Prostate gland (tissue), 2 donors: ENCODE results near the gene CCDC80. TPM values are rescaled to one million over a fixed set of nuclear protein-coding genes. Genes with fewer than 3 reads are reported as not detected.

Experiments
- DNase-seq: peaks from one replicate; pipeline ENCODE4 v3.0.0-alpha.2; 2019; ENCODE audit warnings: low spot score
- H3K27ac ChIP-seq, 2 donors: fragments of 200-600 bp; sonication (generic); 2 replicates each; pipeline ENCODE4 v1.5.1; 2017 to 2019
- H3K27me3 ChIP-seq: fragments of 200-600 bp; sonication (generic); replicated peaks from 2 replicates; pipeline ENCODE4 v1.5.1; 2019; ENCODE audit not compliant: insufficient read depth
- H3K36me3 ChIP-seq, 2 donors: fragments of 200-600 bp; sonication (generic); 1 replicate in 1 of 2; 2 replicates in 1 of 2; pipeline versions ENCODE4 v1.5.1 to v1.8.1; 2017 to 2019
- H3K4me1 ChIP-seq: fragments of 200-600 bp; sonication (generic); replicated peaks from 2 replicates; pipeline ENCODE4 v1.5.1; 2019
- H3K4me3 ChIP-seq, 2 donors: fragments of 200-600 bp; sonication (generic); 2 replicates each; pipeline ENCODE4 v1.5.1; 2017 to 2019
- H3K9me3 ChIP-seq: fragments of 200-600 bp; sonication (generic); 2 replicates; pipeline ENCODE4 v1.5.1; 2017
- POLR2A ChIP-seq: fragments of 450-650 bp; IDR thresholded peaks from one replicate; pipeline ENCODE4 v1.6.1; 2016; ENCODE audit warnings: antibody characterized with exemption, mild to moderate bottlenecking
- POLR2AphosphoS5 ChIP-seq: sonication (generic); formaldehyde crosslinking; IDR thresholded peaks from one replicate; pipeline ENCODE4 v1.6.1; 2017; ENCODE audit warnings: antibody characterized with exemption
- whole genome bisulfite sequencing: methylation state at CpG from one replicate; pipeline ENCODE4 v1.1.5; 2018; 5-methylcytosine and 5-hydroxymethylcytosine counted together
- intact Hi-C: fragments of 100-400 bp; cut with DNase I; formaldehyde crosslinking; loops from one replicate; pipeline ENCODE4 v1.14.2; 2022
- total RNA-seq, 2 donors: library from RNA; depleted of rRNA; stranded (reverse); fragments of >200 nt; gene quantifications; one replicate each; pipeline ENCODE4 v1.1.0, GENCODE V29; 2016
- TF ChIP-seq, protein P1 (sequence below), 4 experiments: fragments of 200-600 bp in 2 of 4; fragments of 450-650 bp in 2 of 4; sonication (generic) in 2 of 4; IDR thresholded peaks; 1 replicate in 3 of 4; 2 replicates in 1 of 4; pipeline ENCODE4 v1.5.1; 2016 to 2019; ENCODE audit warnings: antibody characterized with exemption in 4 of 4, mild to moderate bottlenecking in 2 of 4, moderate library complexity in 2 of 4

The CCDC80 gene
- total RNA-seq, 2 donors from 2014 or later: 2.7 to 18.4 TPM

DNA sequence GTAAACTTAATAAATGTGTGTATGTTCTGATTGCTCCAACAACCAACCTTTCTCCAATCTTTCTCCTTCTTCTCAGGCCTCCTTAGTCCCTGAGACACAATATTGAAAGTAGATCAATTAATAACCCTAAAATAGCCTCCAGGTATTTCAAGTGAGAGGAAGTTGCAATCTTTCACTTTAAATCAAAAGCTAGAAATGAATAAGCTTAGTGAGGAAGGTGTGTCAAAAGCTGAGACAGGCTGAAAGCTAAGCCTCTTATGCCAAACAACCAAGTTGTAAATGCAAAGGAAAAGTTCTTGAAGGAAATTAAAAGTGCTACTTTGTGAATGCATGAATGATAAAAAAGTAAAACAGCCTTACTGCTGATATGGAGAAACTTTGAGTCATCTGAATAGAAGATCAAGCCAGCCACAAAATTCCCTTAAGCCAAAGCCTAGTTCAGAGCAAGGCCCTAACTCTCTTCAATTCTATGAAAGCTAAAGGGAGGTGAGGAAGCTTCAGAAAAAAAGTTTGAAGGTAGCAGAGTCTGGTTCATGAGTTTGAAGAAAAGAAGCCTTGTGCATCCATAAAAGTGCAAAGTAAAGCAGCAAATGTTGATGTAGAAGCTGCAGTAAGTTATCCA, 38.6 kb downstream of the CCDC80 start:
- no peak for TF ChIP-seq POLR2AphosphoS5
- no peak for TF ChIP-seq POLR2A
- TF ChIP-seq, protein P1, sequence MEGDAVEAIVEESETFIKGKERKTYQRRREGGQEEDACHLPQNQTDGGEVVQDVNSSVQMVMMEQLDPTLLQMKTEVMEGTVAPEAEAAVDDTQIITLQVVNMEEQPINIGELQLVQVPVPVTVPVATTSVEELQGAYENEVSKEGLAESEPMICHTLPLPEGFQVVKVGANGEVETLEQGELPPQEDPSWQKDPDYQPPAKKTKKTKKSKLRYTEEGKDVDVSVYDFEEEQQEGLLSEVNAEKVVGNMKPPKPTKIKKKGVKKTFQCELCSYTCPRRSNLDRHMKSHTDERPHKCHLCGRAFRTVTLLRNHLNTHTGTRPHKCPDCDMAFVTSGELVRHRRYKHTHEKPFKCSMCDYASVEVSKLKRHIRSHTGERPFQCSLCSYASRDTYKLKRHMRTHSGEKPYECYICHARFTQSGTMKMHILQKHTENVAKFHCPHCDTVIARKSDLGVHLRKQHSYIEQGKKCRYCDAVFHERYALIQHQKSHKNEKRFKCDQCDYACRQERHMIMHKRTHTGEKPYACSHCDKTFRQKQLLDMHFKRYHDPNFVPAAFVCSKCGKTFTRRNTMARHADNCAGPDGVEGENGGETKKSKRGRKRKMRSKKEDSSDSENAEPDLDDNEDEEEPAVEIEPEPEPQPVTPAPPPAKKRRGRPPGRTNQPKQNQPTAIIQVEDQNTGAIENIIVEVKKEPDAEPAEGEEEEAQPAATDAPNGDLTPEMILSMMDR (IDR thresholded peaks at IDR 0.05): no peak
- H3K9me3 ChIP-seq: no peaks in the 10 kb centered on the region
- DNase-seq: no peak
- no peak overlapping the region for H3K27ac ChIP-seq
- no peak overlapping the region for H3K4me3 ChIP-seq
- intact Hi-C loops: no loop called here
- H3K36me3 ChIP-seq: no peaks in the 10 kb centered on the region
- H3K27me3 ChIP-seq: no peaks in the 10 kb centered on the region
- no peaks in the 10 kb centered on the region for H3K4me1 ChIP-seq

DNA sequence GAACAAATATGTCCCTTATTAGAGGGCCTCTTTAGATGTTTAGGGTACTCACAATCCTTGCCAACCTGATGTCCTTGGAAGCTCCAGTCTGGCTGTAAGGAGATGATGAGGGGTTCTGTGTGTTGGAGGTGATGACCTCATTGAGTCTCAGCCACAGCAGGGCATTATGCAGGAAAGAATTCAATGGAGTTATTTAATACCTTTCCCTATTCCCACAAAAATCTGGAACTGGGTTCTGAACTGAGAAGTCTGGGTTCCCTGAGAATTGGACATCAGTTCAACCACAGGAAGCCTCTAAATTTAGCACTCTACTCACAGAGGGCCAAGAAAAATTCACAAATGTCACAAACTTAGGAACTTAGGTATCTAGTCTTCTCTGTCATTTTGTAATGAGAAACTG, 42.2 kb downstream of the CCDC80 start:
- H3K4me3 ChIP-seq: no peak overlapping the region
- no peak for TF ChIP-seq POLR2AphosphoS5
- TF ChIP-seq, protein P1 (IDR thresholded peaks at IDR 0.05): no peak
- TF ChIP-seq POLR2A: no peak
- intact Hi-C loops: no loop called here
- no peak overlapping the region for H3K27ac ChIP-seq
- H3K9me3 ChIP-seq: no peaks in the 10 kb centered on the region
- no peak for DNase-seq
- H3K4me1 ChIP-seq: no peaks in the 10 kb centered on the region
- no peaks in the 10 kb centered on the region for H3K27me3 ChIP-seq
- no peaks in the 10 kb centered on the region for H3K36me3 ChIP-seq

DNA sequence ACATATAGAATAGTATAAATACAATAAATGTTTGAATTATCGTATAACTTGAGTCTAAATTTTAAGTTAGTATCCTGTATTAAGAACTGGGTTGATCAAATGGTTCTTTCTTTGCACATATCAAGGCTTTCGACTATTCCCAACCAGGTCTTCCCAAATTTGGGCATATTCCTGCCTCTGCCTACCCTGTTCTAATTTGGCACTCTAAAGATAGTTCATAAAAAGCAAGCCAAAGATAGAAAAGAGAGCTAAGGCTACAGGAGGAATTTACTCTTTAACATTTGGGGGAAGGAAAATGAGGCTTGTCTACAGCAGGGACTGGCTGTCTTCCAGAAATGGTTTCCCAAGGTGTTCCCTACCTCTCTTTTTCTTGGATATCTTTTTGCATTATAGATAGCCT, 43.0 kb downstream of the CCDC80 start:
- no peaks in the 10 kb centered on the region for H3K9me3 ChIP-seq

DNA sequence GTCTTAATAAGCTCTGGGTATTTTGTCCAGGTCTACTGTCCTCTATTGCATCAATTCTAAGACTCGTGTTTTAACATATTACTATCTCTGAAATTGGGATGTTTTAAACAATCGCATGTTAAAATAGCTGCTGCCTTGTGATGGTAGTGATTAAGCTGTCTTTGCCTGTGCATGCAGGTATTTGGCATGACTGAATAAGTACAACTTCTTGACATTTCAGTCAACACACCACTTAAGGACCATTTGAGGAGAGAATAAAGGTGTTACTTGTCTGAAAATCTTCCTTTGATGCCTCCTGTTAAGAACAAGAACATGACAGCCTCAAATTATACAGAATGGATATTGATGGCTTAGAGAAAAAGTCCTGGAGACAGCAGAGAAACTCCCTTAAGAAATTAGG, 46.1 kb downstream of the CCDC80 start:
- Histone ChIP-seq H3K4me3 (no peak overlapping the region), H3K36me3 (no peaks in the 10 kb centered on the region), H3K9me3 (no peaks in the 10 kb centered on the region), H3K27ac (no peak overlapping the region), H3K27me3 (no peaks in the 10 kb centered on the region), H3K4me1 (no peaks in the 10 kb centered on the region)
- TF ChIP-seq POLR2A (no peak), POLR2AphosphoS5 (no peak)
- TF ChIP-seq, protein P1 (IDR thresholded peaks at IDR 0.05): no peak
- 62% methylated on average over 2 of the region's 2 CpGs for WGBS
- no peak for DNase-seq
- intact Hi-C loops: no loop called here

More for the DNA sequence above, 43.0 kb downstream of the CCDC80 start:
- no peak for DNase-seq
- no peaks in the 10 kb centered on the region for H3K27me3 ChIP-seq
- TF ChIP-seq, protein P1 (IDR thresholded peaks at IDR 0.05): no peak
- H3K36me3 ChIP-seq: no peaks in the 10 kb centered on the region
- intact Hi-C loops: no loop called here
- no peaks in the 10 kb centered on the region for H3K4me1 ChIP-seq
- WGBS: 96% methylated on average over 2 of the region's 2 CpGs
- H3K4me3 ChIP-seq: no peak overlapping the region
- H3K27ac ChIP-seq: no peak overlapping the region

DNA sequence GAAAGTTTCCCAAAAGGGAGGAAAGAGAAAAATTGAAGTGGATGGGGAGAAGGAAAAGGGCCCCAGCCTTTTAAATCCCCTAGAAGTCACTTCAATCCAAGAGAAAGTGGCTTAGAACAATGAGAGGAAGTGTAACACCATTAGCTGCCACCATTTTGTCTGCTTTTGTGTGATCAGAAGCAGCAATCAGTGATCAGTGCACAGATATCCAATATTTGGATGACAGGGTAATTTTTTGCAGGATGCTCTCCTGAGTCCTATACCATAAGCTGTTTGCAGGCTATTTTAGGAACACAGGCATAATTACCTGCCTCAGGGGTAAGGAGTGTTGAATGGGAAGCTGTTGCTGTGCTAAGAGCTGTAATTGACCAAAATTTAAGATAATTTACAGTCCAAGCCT, 47.7 kb downstream of the CCDC80 start:
- Histone ChIP-seq H3K27ac (no peak overlapping the region), H3K36me3 (no peaks in the 10 kb centered on the region), H3K9me3 (no peaks in the 10 kb centered on the region), H3K27me3 (no peaks in the 10 kb centered on the region), H3K4me1 (no peaks in the 10 kb centered on the region), H3K4me3 (no peak overlapping the region)
- DNase-seq: no peak
- TF ChIP-seq POLR2AphosphoS5 (no peak), POLR2A (no peak)
- TF ChIP-seq, protein P1 (IDR thresholded peaks at IDR 0.05): no peak
- intact Hi-C loops: no loop called here
